Activated T-helper 2 cell treated with anti-CD3 and anti-CD28 coated beads, Interferon-gamma antibody, Interleukin-2, Interleukin-4, amounts not matched to agents 10 μg/mL and 5 μg/mL and 100 μg/mL, durations not matched to agents 14 hours and 24 hours and 36 hours (primary cell): ENCODE data around the gene HELZ. TPM values are rescaled to one million over a fixed set of nuclear protein-coding genes. Genes with fewer than 3 reads are reported as not detected.
"Not testable (repeated sequence)": the region's sequence is repeated elsewhere in the genome, so short reads cannot be mapped to it uniquely, and the experiment has no call there.

ENCODE experiments used
- DNase-seq: peaks from one replicate; pipeline ENCODE4 v3.0.0; 2021; ENCODE audit warnings: low spot score
- H3K27ac Mint-ChIP-seq: one replicate; pipeline ENCODE4 v1.8.0; 2021; ENCODE audit warnings: mixed read lengths
- H3K27me3 Mint-ChIP-seq: one replicate; pipeline ENCODE4 v1.8.0; 2021; ENCODE audit warnings: low read depth, mixed read lengths
- H3K36me3 Mint-ChIP-seq: one replicate; pipeline ENCODE4 v1.8.0; 2021; ENCODE audit warnings: low read depth, mixed read lengths
- H3K4me1 Mint-ChIP-seq: one replicate; pipeline ENCODE4 v1.8.0; 2021; ENCODE audit warnings: low read depth, mixed read lengths
- H3K4me3 Mint-ChIP-seq: one replicate; pipeline ENCODE4 v1.8.0; 2021; ENCODE audit warnings: low read depth, mild to moderate bottlenecking, moderate library complexity, mixed read lengths
- H3K9me3 Mint-ChIP-seq: one replicate; pipeline ENCODE4 v1.8.0; 2021; ENCODE audit warnings: mixed read lengths
- intact Hi-C: fragments of 100-400 bp; cut with micrococcal nuclease; formaldehyde crosslinking; loops from one replicate; pipeline ENCODE4 v1.15.1; 2023
- total RNA-seq: library from RNA; stranded (reverse); gene quantifications from 2 replicates; pipeline ENCODE4 v1.2.3, GENCODE V29; 2022

Gene HELZ
- total RNA-seq, 1 donor from 2014 or later, result 67.1 TPM

DNA sequence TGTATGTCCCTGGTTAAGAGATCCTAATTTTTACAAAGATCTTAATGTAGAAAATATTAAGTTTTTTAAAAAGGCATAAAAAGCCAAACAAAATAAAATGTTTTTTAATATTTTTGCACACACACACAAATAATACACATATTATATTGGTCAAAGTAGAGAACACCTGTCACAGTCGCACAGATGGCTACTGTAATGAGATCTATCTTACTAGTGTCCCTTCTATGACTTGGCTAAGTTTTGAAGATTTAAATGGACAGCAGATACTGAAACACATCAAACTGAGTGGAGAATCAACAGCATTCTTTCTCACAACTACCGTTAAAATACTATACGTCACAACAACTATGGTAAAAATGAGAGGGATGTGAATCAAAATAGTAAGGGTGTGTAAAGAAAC lies 83.4 kb downstream of the HELZ start:
- intact Hi-C loops, result no loop called here
- H3K27me3 Mint-ChIP-seq, result no peaks in the 10 kb centered on the region
- DNase-seq, result no peak
- H3K4me3 Mint-ChIP-seq, result no peak overlapping the region
- peaks cover 22% of the 10 kb centered on the region for H3K4me1 Mint-ChIP-seq
- H3K36me3 Mint-ChIP-seq, result peaks cover 57% of the 10 kb centered on the region
- H3K27ac Mint-ChIP-seq, result no peak overlapping the region
- peaks cover 12% of the 10 kb centered on the region for H3K9me3 Mint-ChIP-seq

DNA sequence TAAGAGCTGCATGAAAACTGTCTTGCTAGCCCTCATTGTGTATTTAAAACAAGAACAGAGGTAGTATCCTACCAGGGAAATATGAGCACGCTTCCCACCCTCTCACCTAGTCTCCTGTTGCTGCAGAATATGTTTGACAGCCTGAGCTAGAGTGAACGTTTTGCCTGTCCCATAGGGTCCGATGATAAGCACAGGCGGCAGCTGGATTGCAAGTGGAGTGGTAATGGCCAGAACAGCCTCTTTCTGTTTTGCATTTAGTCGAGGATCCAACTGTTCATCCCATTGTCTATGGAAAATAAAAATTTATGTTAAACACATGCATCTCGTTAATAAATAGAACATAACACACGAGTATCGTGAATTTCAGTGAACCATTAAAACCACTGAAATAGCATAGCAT lies 84.2 kb downstream of the HELZ start:
- peaks cover 16% of the 10 kb centered on the region for H3K9me3 Mint-ChIP-seq
- no peak for DNase-seq
- intact Hi-C loops, result no loop called here
- peaks cover 26% of the 10 kb centered on the region for H3K4me1 Mint-ChIP-seq
- no peaks in the 10 kb centered on the region for H3K27me3 Mint-ChIP-seq
- peaks cover 62% of the 10 kb centered on the region for H3K36me3 Mint-ChIP-seq
- H3K4me3 Mint-ChIP-seq, result no peak overlapping the region
- H3K27ac Mint-ChIP-seq, result no peak overlapping the region

GRCh38 chr17:67157732-67158639 lies 87.0 kb downstream of the HELZ start:
- Mint-ChIP-seq H3K4me3 (no peak overlapping the region), H3K27me3 (no peaks in the 10 kb centered on the region), H3K27ac (peak overlapping the region; percentile 67), H3K9me3 (peaks cover 16% of the 10 kb centered on the region), H3K4me1 (peaks cover 26% of the 10 kb centered on the region), H3K36me3 (peaks cover 49% of the 10 kb centered on the region)
- DNase-seq, result no peak
- intact Hi-C loops, result no loop called here

DNA sequence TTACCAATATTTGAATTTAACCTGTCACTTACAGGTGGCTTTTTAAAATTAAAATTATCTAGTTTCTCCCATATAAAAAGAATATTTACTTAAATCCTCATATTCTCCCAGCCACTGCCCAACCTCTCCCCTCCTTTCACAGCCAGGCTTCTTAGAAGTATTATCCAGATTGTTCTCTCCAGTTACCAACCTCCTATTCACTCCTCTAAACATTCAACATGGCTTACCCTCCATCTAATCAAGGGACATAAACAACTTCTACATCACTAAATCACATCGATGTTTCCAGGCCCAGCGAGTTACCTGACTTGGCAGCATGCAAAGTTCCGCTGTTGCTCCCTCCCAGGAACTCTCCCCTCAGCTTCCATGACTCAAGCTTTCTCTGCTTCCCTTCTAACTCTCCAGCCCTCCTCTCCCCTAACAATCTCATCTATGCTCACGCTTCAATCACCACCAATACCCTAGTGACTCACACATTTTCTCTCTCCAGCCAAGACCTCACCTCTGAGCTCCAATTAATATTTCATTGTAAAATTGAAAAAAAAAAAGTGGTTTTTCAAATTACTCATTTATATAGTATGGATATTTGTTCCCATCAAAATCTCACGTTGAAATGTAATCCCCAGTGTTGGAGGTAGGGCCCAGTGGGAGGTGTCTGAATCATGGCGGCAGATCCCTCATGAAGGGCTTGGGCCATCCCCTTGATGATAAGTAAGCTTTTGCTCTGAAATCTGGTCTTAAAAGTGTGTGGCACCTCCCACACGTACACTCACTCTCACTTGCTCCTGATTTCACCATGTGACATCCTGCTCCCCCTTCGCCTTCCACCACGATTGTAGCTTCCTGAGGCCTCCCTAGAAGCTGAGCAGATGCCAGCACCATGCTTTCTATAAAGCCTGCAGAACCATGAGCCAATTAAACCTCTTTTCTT lies 88.5 kb downstream of the HELZ start:
- Mint-ChIP-seq H3K9me3 (peaks cover 16% of the 10 kb centered on the region), H3K4me1 (peaks cover 31% of the 10 kb centered on the region), H3K27me3 (no peaks in the 10 kb centered on the region), H3K36me3 (peaks cover 55% of the 10 kb centered on the region), H3K27ac (no peak overlapping the region), H3K4me3 (no peak overlapping the region)
- no peak for DNase-seq
- intact Hi-C loops, result no loop called here

GRCh38 chr17:67152824-67153223 lies 92.2 kb downstream of the HELZ start:
- Mint-ChIP-seq H3K27me3 (no peaks in the 10 kb centered on the region), H3K4me3 (no peak overlapping the region), H3K9me3 (peaks cover 13% of the 10 kb centered on the region), H3K4me1 (peaks cover 22% of the 10 kb centered on the region), H3K27ac (no peak overlapping the region), H3K36me3 (peaks cover 56% of the 10 kb centered on the region)
- no peak for DNase-seq
- intact Hi-C loops, result no loop called here

GRCh38 chr17:67151717-67152116 lies 93.3 kb downstream of the HELZ start:
- Mint-ChIP-seq H3K36me3 (peaks cover 58% of the 10 kb centered on the region), H3K27ac (no peak overlapping the region), H3K4me3 (no peak overlapping the region), H3K4me1 (peaks cover 14% of the 10 kb centered on the region), H3K27me3 (no peaks in the 10 kb centered on the region), H3K9me3 (peaks cover 5% of the 10 kb centered on the region)
- intact Hi-C loops, result no loop called here
- DNase-seq, result no peak

GRCh38 chr17:67150826-67151225 lies 94.2 kb downstream of the HELZ start:
- H3K9me3 Mint-ChIP-seq, result no peaks in the 10 kb centered on the region
- peaks cover 9% of the 10 kb centered on the region for H3K4me1 Mint-ChIP-seq
- DNase-seq, result no peak
- H3K27ac Mint-ChIP-seq, result no peak overlapping the region
- H3K36me3 Mint-ChIP-seq, result peaks cover 56% of the 10 kb centered on the region
- H3K27me3 Mint-ChIP-seq, result no peaks in the 10 kb centered on the region
- no peak overlapping the region for H3K4me3 Mint-ChIP-seq
- intact Hi-C loops, result no loop called here

DNA sequence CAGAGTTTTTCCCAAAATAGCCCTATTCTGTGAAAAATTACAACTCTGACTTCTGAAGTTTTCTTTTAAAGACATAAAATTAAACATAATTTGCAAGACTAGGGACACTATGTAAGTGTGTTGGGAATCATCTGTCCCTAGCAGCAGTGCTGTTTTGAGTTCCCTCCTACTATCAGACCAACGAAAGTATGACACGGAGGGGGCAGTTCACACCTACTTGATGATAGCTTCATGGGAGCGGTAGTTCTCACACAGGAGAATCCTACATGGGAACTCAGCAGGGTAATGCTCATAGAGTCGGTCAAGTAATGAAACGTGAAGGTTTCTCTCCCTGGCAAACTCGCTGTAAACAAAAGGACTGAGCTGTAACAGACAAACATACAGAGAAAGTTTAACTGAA lies 96.6 kb downstream of the HELZ start:
- H3K4me1 Mint-ChIP-seq, result peaks cover 9% of the 10 kb centered on the region
- H3K27me3 Mint-ChIP-seq, result no peaks in the 10 kb centered on the region
- H3K9me3 Mint-ChIP-seq, result no peaks in the 10 kb centered on the region
- intact Hi-C loops, result no loop called here
- H3K4me3 Mint-ChIP-seq, result no peak overlapping the region
- no peak overlapping the region for H3K27ac Mint-ChIP-seq
- H3K36me3 Mint-ChIP-seq, result peaks cover 71% of the 10 kb centered on the region
- no peak for DNase-seq

- H3K4me3 Mint-ChIP-seq, result no peak overlapping the region
- no peak overlapping the region for H3K27ac Mint-ChIP-seq
- no peaks in the 10 kb centered on the region for H3K27me3 Mint-ChIP-seq
- DNase-seq, result no peak
- H3K36me3 Mint-ChIP-seq, result peaks cover 71% of the 10 kb centered on the region
- peaks cover 3% of the 10 kb centered on the region for H3K4me1 Mint-ChIP-seq
- H3K9me3 Mint-ChIP-seq, result peaks cover 5% of the 10 kb centered on the region
- intact Hi-C loops, result no loop called here
Observed at GRCh38 chr17:67145183-67145805, 99.7 kb downstream of the HELZ start.

- Mint-ChIP-seq H3K27ac (no peak overlapping the region), H3K36me3 (peaks cover 76% of the 10 kb centered on the region), H3K27me3 (no peaks in the 10 kb centered on the region), H3K4me3 (no peak overlapping the region), H3K4me1 (peaks cover 22% of the 10 kb centered on the region), H3K9me3 (peaks cover 5% of the 10 kb centered on the region)
- no peak for DNase-seq
- intact Hi-C loops, result no loop called here
Observed at GRCh38 chr17:67143318-67143717, 101.7 kb downstream of the HELZ start.

DNA sequence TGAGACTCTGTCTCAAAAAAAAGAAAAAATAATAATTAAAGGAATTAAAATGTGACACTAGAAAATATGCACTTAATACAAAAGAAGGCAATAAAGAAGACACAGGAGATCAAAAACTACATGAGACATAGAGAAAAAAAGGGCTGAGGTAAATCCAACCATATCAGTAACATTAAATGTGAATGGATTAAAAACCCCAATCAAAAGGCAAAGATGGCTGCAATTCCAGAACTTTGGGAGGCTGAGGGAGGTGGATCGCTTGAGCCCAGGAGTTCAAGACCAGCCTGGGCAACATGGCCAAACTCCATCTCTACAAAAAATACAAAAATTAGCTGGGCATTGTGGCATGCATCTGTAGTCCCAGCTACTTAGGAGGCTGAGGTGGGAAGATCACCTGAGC lies 103.0 kb downstream of the HELZ start:
- H3K9me3 Mint-ChIP-seq, DNase-seq, intact Hi-C loops, H3K4me3 Mint-ChIP-seq, H3K27me3 Mint-ChIP-seq, H3K27ac Mint-ChIP-seq: not testable (repeated sequence)
- Mint-ChIP-seq H3K4me1 (peaks cover 27% of the 10 kb centered on the region), H3K36me3 (peaks cover 72% of the 10 kb centered on the region)

DNA sequence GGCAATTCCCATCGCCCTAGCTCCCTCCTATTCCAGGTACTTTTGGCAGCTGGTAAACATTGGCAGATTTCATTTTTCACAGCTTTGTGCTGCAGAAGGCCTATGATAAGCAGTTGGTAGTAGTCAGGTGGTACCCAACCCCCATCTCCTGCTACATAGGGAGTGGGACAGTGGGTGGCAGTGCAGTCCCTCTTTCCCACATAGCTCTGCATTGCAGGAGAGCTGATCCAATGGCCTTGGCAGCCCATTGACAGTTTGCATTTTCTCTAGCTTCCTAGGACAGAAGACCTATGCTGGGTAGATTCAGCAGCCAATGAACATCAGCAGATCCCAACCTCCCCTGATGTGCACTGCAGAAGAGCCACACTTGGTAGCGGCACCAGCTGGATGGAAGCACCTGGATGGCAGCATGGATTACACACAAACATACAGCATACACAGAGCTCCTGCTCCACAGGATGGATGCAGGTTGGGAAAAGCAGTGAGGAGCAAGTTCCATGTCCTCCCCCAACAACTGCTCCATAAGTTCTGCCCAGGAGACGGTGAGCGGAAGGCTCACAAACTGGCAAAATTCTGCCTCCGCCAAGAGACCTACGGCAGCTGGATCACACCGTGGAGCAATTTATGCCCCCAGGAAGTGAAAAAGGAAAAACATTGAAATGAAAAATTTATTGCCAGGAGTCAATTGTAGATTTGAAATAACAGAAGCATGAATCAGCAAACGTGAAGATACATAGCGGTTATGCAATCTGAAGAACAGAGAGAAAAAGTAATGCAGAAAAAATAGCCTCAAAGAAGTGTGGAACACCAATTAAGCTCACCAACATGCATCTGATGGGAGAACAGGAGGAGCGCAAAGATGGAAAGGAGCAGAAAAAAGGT lies 105.0 kb downstream of the HELZ start:
- Mint-ChIP-seq H3K4me1 (peaks cover 27% of the 10 kb centered on the region), H3K27ac (no peak overlapping the region)

More for the DNA sequence above, 105.0 kb downstream of the HELZ start:
- Mint-ChIP-seq H3K4me3 (no peak overlapping the region), H3K9me3 (peaks cover 5% of the 10 kb centered on the region), H3K27me3 (no peaks in the 10 kb centered on the region), H3K36me3 (peaks cover 76% of the 10 kb centered on the region)
- intact Hi-C loops, result no loop called here
- DNase-seq, result no peak
